T-cell (primary cell): Measurements from ENCODE around the gene ZNRF3. TPM values are rescaled to one million over a fixed set of nuclear protein-coding genes. Genes with fewer than 3 reads are reported as not detected.

Experiments
- ATAC-seq, 4 experiments: fragments of 200-7000 bp in 3 of 4; fragments of 150-1000 bp in 1 of 4; cut with Tn5 transposase; replicated peaks in 1 of 4; 1 replicate in 3 of 4; 2 replicates in 1 of 4; pipeline ENCODE4 v1.10.0; 2021; ENCODE audit warnings: moderate library complexity in 3 of 4, mild to moderate bottlenecking in 2 of 4, moderate number of reproducible peaks in 1 of 4
- CTCF ChIA-PET, 2 donors: fragments of 300-600 bp; sonication (Branson Sonifier 250); formaldehyde crosslinking; loops; one replicate each; lab custom pipeline; 2022; ENCODE audit warnings: antibody characterized with exemption in 2 of 2; lab: Charles Lee
- POLR2A ChIA-PET, 2 donors: fragments of 300-600 bp; sonication (Branson Sonifier 250); formaldehyde crosslinking; loops; one replicate each; lab custom pipeline; 2022; ENCODE audit warnings: antibody characterized with exemption in 2 of 2; lab: Charles Lee
- DNase-seq, 35 experiments: peaks; one replicate each; pipeline versions ENCODE4 v3.0.0 to v3.0.0-alpha.2; 2013 to 2023
- H3K27ac ChIP-seq: one replicate; pipeline ENCODE4 v1.5.1; 2013; ENCODE audit warnings: low read length
- H3K27me3 ChIP-seq, 2 experiments: replicated peaks in 1 of 2; 1 replicate in 1 of 2; 2 replicates in 1 of 2; pipeline versions ENCODE4 v1.6.1 to v1.7.0; 2013; ENCODE audit warnings: low read length in 1 of 2, mixed read lengths in 1 of 2; ENCODE audit not compliant: control insufficient read depth in 2 of 2, insufficient read depth in 2 of 2; ENCODE audit errors: extremely low read depth in 1 of 2
- H3K36me3 ChIP-seq, 2 donors: 1 replicate in 1 of 2; 2 replicates in 1 of 2; pipeline versions ENCODE4 v1.6.1 to v1.7.0; 2013; ENCODE audit warnings: low read length in 1 of 2; ENCODE audit not compliant: control insufficient read depth in 2 of 2, insufficient read depth in 1 of 2; ENCODE audit errors: extremely low read depth in 1 of 2
- H3K4me1 ChIP-seq, 2 experiments: 1 replicate in 1 of 2; 2 replicates in 1 of 2; pipeline versions ENCODE4 v1.6.1 to v1.7.0; 2013; ENCODE audit warnings: low read length in 2 of 2, mixed read lengths in 1 of 2; ENCODE audit not compliant: insufficient read depth in 2 of 2, control insufficient read depth in 1 of 2; ENCODE audit errors: extremely low read depth in 1 of 2
- H3K4me3 ChIP-seq, 2 donors: 1 replicate in 1 of 2; 2 replicates in 1 of 2; pipeline versions ENCODE4 v1.5.1 to v1.7.0; 2013; ENCODE audit warnings: mild to moderate bottlenecking in 2 of 2, low read length in 1 of 2, moderate library complexity in 1 of 2; ENCODE audit not compliant: control insufficient read depth in 1 of 2; ENCODE audit errors: extremely low read depth in 1 of 2
- H3K9me3 ChIP-seq: 2 replicates; pipeline ENCODE4 v1.7.0; 2013
- H3K27ac Mint-ChIP-seq, 2 donors: one replicate each; pipeline ENCODE4 v1.8.0; 2020 to 2021; ENCODE audit warnings: mild to moderate bottlenecking in 2 of 2, mixed read lengths in 2 of 2
- H3K27me3 Mint-ChIP-seq, 2 donors: one replicate each; pipeline ENCODE4 v1.8.0; 2021 to 2022; ENCODE audit warnings: mixed read lengths in 2 of 2
- H3K36me3 Mint-ChIP-seq: one replicate; pipeline ENCODE4 v1.8.0; 2021; ENCODE audit warnings: mixed read lengths
- H3K4me1 Mint-ChIP-seq, 3 donors: one replicate each; pipeline ENCODE4 v1.8.0; 2020 to 2022; ENCODE audit warnings: mixed read lengths in 3 of 3, mild to moderate bottlenecking in 1 of 3
- H3K4me3 Mint-ChIP-seq, 3 donors: one replicate each; pipeline ENCODE4 v1.8.0; 2020 to 2022; ENCODE audit warnings: mild to moderate bottlenecking in 3 of 3, mixed read lengths in 3 of 3, moderate library complexity in 3 of 3
- H3K9me3 Mint-ChIP-seq, 3 donors: one replicate each; pipeline ENCODE4 v1.8.0; 2020 to 2022; ENCODE audit warnings: mixed read lengths in 3 of 3
- WGBS: methylation state at CpG from one replicate; pipeline ENCODE4 v1.1.5; 2013; ENCODE audit warnings: missing lambda C conversion rate; ENCODE audit not compliant: insufficient coverage; 5-methylcytosine and 5-hydroxymethylcytosine counted together
- total RNA-seq, 35 experiments: library from RNA in 6 of 35; stranded (reverse) in 6 of 35; fragments of 120-200 nt in 1 of 35; gene quantifications; one replicate each; pipeline versions ENCODE4 v1.2.1 to v1.2.4 and lab custom pipeline; 2013 to 2026

The ZNRF3 gene
- total RNA-seq, result 1 to 10 TPM in 3 of 5 donors, under 1 TPM in 2; 0.70 to 2.1 (median 1.1) TPM
- total RNA-seq (2013), result 0.61 TPM
- total RNA-seq (lab: John Stamatoyannopoulos, UW), result 1.1 to 28.5 (median 3.8) reads per million in 29 experiments

GRCh38 chr22:28882878-28883656, at the start of gene ZNRF3:
TSS of gene ZNRF3 (plus strand) at chr22:28883572. CDS start at chr22:28883767, 195 bp downstream.
- under 1% methylated on average over 65 of the region's 85 CpGs for WGBS
- no peak within 1 kb of the TSS for H3K27ac ChIP-seq
- ChIA-PET CTCF (interaction anchor here in 1 of 2 donors (0.9 kb wide), 1 partner anchor 12 kb away, joined by 4 read pairs; no protein-coding TSS in a partner anchor), POLR2A (interaction anchor here in 1 of 2 donors (2.0 kb wide), 1 partner anchor 83 kb away, joined by 5 read pairs; the partner anchor contains the start of gene XBP1)
- peaks cover 10 to 14% of the 10 kb centered on the region in 2 experiments for H3K27me3 ChIP-seq
- H3K4me1 ChIP-seq, result peaks cover 4 to 17% of the 10 kb centered on the region in 2 experiments
- peak within 1 kb of the TSS in 1 of 2 donors; percentile 72 for H3K27ac Mint-ChIP-seq
- H3K4me3 ChIP-seq, result peak within 1 kb of the TSS; percentile 66 to 74
- no peaks in the 10 kb centered on the region for H3K9me3 ChIP-seq
- ATAC-seq, result peak; percentile 83 to 91 (median 88)
- H3K9me3 Mint-ChIP-seq, result no peaks in the 10 kb centered on the region
- peaks cover 13 to 16% of the 10 kb centered on the region in 2 donors for H3K27me3 Mint-ChIP-seq
- peaks cover 19 to 24% (median 24%) of the 10 kb centered on the region in 3 donors for H3K4me1 Mint-ChIP-seq
- no peaks in the 10 kb centered on the region for H3K36me3 Mint-ChIP-seq
- DNase-seq, result peak; percentile 76 to 94 (median 86)
- peak within 1 kb of the TSS; percentile 85 to 89 (median 85) for H3K4me3 Mint-ChIP-seq
- H3K36me3 ChIP-seq, result no peaks in the 10 kb centered on the region

DNA sequence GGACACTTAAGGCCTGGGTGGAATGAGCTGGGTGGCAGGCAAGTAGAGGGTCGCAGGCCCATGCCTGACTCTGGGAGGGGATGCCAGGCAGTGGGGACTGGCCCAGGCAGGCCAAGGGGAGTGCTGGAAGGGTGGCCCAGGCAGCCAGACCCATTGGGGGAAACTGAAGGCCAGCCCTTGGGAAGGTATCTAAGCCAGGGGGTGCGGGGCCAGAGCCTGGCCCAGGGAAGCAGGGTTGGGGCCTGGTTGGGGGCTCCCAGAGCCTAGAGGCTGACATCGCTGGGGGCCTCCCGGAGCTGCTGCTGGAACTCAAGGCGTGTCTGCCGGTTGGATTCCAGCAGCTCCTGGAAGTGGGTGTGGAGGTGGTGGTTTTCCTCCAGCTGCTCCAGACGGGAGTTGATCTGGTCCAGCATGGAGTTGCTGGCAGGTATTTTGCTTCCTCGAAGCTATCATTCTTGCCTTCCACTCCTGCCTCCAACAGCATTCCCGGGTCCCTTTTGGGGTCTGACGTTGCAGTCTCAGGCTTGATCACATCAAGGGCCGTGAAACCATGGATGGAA, 47.7 kb upstream of the ZNRF3 start:
- POLR2A ChIA-PET, result no interaction called here
- H3K36me3 Mint-ChIP-seq, result peaks cover 20% of the 10 kb centered on the region
- no peak overlapping the region for H3K27ac Mint-ChIP-seq
- peaks cover 0 to 5% of the 10 kb centered on the region in 2 donors for H3K36me3 ChIP-seq
- no peaks in the 10 kb centered on the region for H3K9me3 Mint-ChIP-seq
- CTCF ChIA-PET, result interaction anchor here in 1 of 2 donors (0.6 kb wide), 1 partner anchor 121 kb away, joined by 7 read pairs; no protein-coding TSS in a partner anchor
- no peaks in the 10 kb centered on the region for H3K27me3 ChIP-seq
- no peaks in the 10 kb centered on the region for H3K9me3 ChIP-seq
- H3K27ac ChIP-seq, result no peak overlapping the region
- peaks cover 4 to 17% (median 11%) of the 10 kb centered on the region in 3 donors for H3K4me1 Mint-ChIP-seq
- no peak overlapping the region for H3K4me3 Mint-ChIP-seq
- WGBS, result 89% methylated on average over 9 of the region's 11 CpGs
- no peaks in the 10 kb centered on the region for H3K27me3 Mint-ChIP-seq
- ATAC-seq, result no peak
- no peak for DNase-seq
- H3K4me3 ChIP-seq, result no peak overlapping the region
- H3K4me1 ChIP-seq, result no peaks in the 10 kb centered on the region

- H3K4me1 ChIP-seq, result no peaks in the 10 kb centered on the region
- POLR2A ChIA-PET, result no interaction called here
- WGBS, result 96% methylated on average over 4 of the region's 6 CpGs
- peaks cover 4 to 9% (median 8%) of the 10 kb centered on the region in 3 donors for H3K4me1 Mint-ChIP-seq
- no peak for ATAC-seq
- no peak overlapping the region for H3K27ac Mint-ChIP-seq
- H3K4me3 ChIP-seq, result no peak overlapping the region
- H3K36me3 ChIP-seq, result no peaks in the 10 kb centered on the region
- no peaks in the 10 kb centered on the region for H3K27me3 Mint-ChIP-seq
- H3K27ac ChIP-seq, result no peak overlapping the region
- DNase-seq, result no peak
- H3K36me3 Mint-ChIP-seq, result peaks cover 12% of the 10 kb centered on the region
- CTCF ChIA-PET, result no interaction called here
- no peaks in the 10 kb centered on the region for H3K9me3 ChIP-seq
- H3K4me3 Mint-ChIP-seq, result no peak overlapping the region
- no peaks in the 10 kb centered on the region for H3K9me3 Mint-ChIP-seq
- H3K27me3 ChIP-seq, result no peaks in the 10 kb centered on the region
Measured at GRCh38 chr22:28837640-28838039, 45.7 kb upstream of the ZNRF3 start.

GRCh38 chr22:28838971-28839370, 44.4 kb upstream of the ZNRF3 start:
- ChIA-PET POLR2A (interaction anchor here in 1 of 2 donors (0.7 kb wide), 1 partner anchor 472 kb away, joined by 3 read pairs; no protein-coding TSS in a partner anchor), CTCF (no interaction called here)
- Histone ChIP-seq H3K4me1 (no peaks in the 10 kb centered on the region), H3K9me3 (no peaks in the 10 kb centered on the region), H3K27me3 (no peaks in the 10 kb centered on the region), H3K4me3 (no peak overlapping the region), H3K36me3 (no peaks in the 10 kb centered on the region), H3K27ac (no peak overlapping the region)
- no peak for ATAC-seq
- WGBS, result 94% methylated on average over 2 of the region's 5 CpGs
- peaks cover 10% of the 10 kb centered on the region for H3K36me3 Mint-ChIP-seq
- no peaks in the 10 kb centered on the region for H3K9me3 Mint-ChIP-seq
- no peaks in the 10 kb centered on the region for H3K27me3 Mint-ChIP-seq
- no peak for DNase-seq
- no peak overlapping the region for H3K27ac Mint-ChIP-seq
- H3K4me1 Mint-ChIP-seq, result peaks cover 0 to under 1% (median 0%) of the 10 kb centered on the region in 3 donors
- no peak overlapping the region for H3K4me3 Mint-ChIP-seq

- CTCF ChIA-PET, result no interaction called here
- no peak overlapping the region for H3K4me3 Mint-ChIP-seq
- no peak for ATAC-seq
- no peak overlapping the region for H3K27ac Mint-ChIP-seq
- no peaks in the 10 kb centered on the region for H3K9me3 ChIP-seq
- no peaks in the 10 kb centered on the region for H3K27me3 Mint-ChIP-seq
- no peak overlapping the region for H3K27ac ChIP-seq
- H3K4me1 ChIP-seq, result no peaks in the 10 kb centered on the region
- POLR2A ChIA-PET, result no interaction called here
- DNase-seq, result no peak
- 88% methylated on average over 3 of the region's 5 CpGs for WGBS
- H3K9me3 Mint-ChIP-seq, result peaks cover 0 to under 1% (median 0%) of the 10 kb centered on the region in 3 donors
- H3K36me3 ChIP-seq, result no peaks in the 10 kb centered on the region
- H3K36me3 Mint-ChIP-seq, result peaks cover 8% of the 10 kb centered on the region
- no peak overlapping the region for H3K4me3 ChIP-seq
- peaks cover 0 to 5% (median 0%) of the 10 kb centered on the region in 3 donors for H3K4me1 Mint-ChIP-seq
- H3K27me3 ChIP-seq, result no peaks in the 10 kb centered on the region
Measured at GRCh38 chr22:28841111-28841510, 42.3 kb upstream of the ZNRF3 start.

- H3K27ac ChIP-seq, result no peak overlapping the region
- Mint-ChIP-seq H3K36me3 (peaks cover 6% of the 10 kb centered on the region), H3K4me1 (peaks cover 0 to 5% (median 0%) of the 10 kb centered on the region in 3 donors), H3K4me3 (no peak overlapping the region), H3K27ac (no peak overlapping the region), H3K9me3 (peaks cover 0 to 11% (median 4%) of the 10 kb centered on the region in 3 donors), H3K27me3 (no peaks in the 10 kb centered on the region)
- H3K27me3 ChIP-seq, result no peaks in the 10 kb centered on the region
- no CpG with 5 or more reads among the region's 2 CpGs for WGBS
- ChIA-PET CTCF (interaction anchor here in 1 of 2 donors (0.7 to 1.0 kb wide), 2 partner anchors 197 to 413 kb away, joined by 3 to 5 read pairs; no protein-coding TSS in a partner anchor), POLR2A (interaction anchor here (0.5 to 0.6 kb wide), 2 partner anchors 77 to 244 kb away, joined by 3 read pairs; no protein-coding TSS in a partner anchor)
- no peaks in the 10 kb centered on the region for H3K9me3 ChIP-seq
- no peak for DNase-seq
- no peak overlapping the region for H3K4me3 ChIP-seq
- no peaks in the 10 kb centered on the region for H3K36me3 ChIP-seq
- ATAC-seq, result no peak
- no peaks in the 10 kb centered on the region for H3K4me1 ChIP-seq
Measured at GRCh38 chr22:28843633-28844032, 39.7 kb upstream of the ZNRF3 start.
